IPS-18a (cell line): ENCODE measurements around the gene HAAO.

ENCODE experiments used
- H3K27ac ChIP-seq: one replicate; pipeline ENCODE4 v1.5.1; 2013; ENCODE audit warnings: low read length
- H3K27me3 ChIP-seq: one replicate; pipeline ENCODE4 v1.6.1; 2013; ENCODE audit warnings: mild to moderate bottlenecking, low read length; ENCODE audit not compliant: control insufficient read depth, insufficient read depth
- H3K36me3 ChIP-seq: one replicate; pipeline ENCODE4 v1.6.1; 2013; ENCODE audit warnings: low read depth, low read length; ENCODE audit not compliant: control insufficient read depth
- H3K4me1 ChIP-seq: one replicate; pipeline ENCODE4 v1.6.1; 2013; ENCODE audit warnings: low read depth, low read length; ENCODE audit not compliant: control insufficient read depth
- H3K4me3 ChIP-seq: one replicate; pipeline ENCODE4 v1.5.1; 2013; ENCODE audit warnings: low read length
- H3K9ac ChIP-seq: one replicate; pipeline ENCODE4 v1.6.1; 2013; ENCODE audit warnings: mild to moderate bottlenecking, low read length, moderate library complexity
- H3K9me3 ChIP-seq: one replicate; pipeline ENCODE4 v1.6.1; 2013; ENCODE audit warnings: low read depth, low read length; ENCODE audit not compliant: control insufficient read depth

Gene HAAO

DNA sequence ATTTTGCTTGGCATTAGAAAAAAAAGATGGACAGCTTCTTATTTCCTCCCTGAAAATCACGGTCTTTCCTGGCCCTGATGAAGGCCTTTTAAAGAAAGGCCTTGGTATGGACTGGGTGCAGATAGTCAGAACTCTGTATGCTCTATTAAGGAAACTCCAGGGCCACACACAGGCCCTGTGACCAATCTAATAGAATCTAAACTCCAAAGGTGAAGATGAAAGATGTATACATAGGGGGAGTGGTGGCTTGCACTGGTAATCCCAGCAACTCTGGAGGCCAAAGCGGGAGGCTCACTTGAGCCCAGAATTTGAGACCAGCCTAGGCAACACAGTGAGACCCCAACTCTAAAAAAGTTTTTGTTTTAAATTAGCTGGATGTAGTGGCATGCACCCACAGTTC is 65.7 kb downstream of the HAAO start:
- no peak overlapping the region for H3K27ac ChIP-seq
- H3K9ac ChIP-seq, result no peak overlapping the region
- H3K36me3 ChIP-seq, result no peaks in the 10 kb centered on the region
- peaks cover 7% of the 10 kb centered on the region for H3K9me3 ChIP-seq
- no peaks in the 10 kb centered on the region for H3K27me3 ChIP-seq
- peaks cover 8% of the 10 kb centered on the region for H3K4me1 ChIP-seq
- no peak overlapping the region for H3K4me3 ChIP-seq

DNA sequence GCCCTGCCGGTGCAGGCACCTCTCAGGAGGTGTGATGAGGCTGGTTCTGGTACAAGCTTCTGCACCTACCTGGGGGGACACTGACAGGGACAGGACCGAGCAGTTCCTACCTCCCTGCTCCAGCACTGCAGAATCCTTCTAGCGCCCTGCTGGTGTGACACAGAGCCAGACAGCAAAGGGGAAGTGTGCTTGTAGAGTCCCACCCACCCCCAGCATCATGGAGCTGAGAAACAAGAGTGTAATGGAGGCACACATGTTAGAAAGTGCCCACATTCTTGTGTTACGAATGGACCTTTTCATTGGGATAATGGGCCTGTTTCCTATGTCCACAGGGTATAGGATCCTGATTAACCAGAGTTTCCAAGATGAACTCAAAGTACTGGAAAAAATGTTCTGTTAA is 66.7 kb downstream of the HAAO start:
- Histone ChIP-seq H3K36me3 (no peaks in the 10 kb centered on the region), H3K27me3 (no peaks in the 10 kb centered on the region), H3K9me3 (peaks cover 7% of the 10 kb centered on the region), H3K4me1 (peaks cover 8% of the 10 kb centered on the region), H3K9ac (no peak overlapping the region), H3K27ac (no peak overlapping the region), H3K4me3 (no peak overlapping the region)

DNA sequence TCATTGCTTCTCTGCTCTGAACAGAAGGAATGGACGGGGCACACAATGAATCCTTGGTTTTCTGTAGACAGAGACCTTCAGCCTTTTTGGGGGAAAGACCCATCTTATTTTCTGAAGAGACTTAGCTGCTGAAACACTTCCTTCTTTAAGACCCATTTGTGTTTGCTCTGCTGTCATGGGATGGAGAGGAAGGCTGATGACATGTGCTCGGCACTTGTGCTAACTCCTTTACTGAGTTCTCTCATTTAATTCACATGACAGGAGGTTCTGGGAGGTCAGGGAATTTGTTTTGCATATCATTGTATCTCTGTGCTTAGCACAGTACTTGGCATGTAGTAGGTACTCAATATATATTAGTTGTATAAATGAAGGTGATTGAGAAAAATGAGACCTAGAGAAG is 67.5 kb downstream of the HAAO start:
- H3K9ac ChIP-seq, result no peak overlapping the region
- no peaks in the 10 kb centered on the region for H3K36me3 ChIP-seq
- peaks cover 5% of the 10 kb centered on the region for H3K9me3 ChIP-seq
- H3K4me3 ChIP-seq, result no peak overlapping the region
- H3K27me3 ChIP-seq, result no peaks in the 10 kb centered on the region
- H3K27ac ChIP-seq, result no peak overlapping the region
- peaks cover 8% of the 10 kb centered on the region for H3K4me1 ChIP-seq

DNA sequence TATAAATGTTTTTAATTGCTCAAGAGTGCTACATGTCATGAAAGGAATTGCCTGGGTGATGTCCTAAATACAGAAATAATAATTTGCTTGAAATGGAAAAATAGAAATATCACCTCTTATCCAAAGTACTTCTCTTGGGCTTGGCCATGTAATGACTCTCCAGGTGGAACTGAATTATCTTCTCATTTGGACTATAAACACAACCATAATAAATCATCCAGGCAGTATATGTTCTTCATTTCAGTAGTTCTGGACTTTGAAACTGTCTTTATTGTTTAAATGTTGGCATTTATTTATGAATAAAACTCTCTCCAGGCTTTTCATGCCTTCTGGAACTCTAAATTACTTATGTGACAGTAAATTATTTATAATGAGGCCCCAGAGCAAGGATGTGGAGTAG is 68.9 kb downstream of the HAAO start:
- Histone ChIP-seq H3K9ac (no peak overlapping the region), H3K27me3 (no peaks in the 10 kb centered on the region), H3K4me1 (peaks cover 8% of the 10 kb centered on the region), H3K9me3 (no peaks in the 10 kb centered on the region), H3K27ac (no peak overlapping the region), H3K36me3 (no peaks in the 10 kb centered on the region), H3K4me3 (no peak overlapping the region)

DNA sequence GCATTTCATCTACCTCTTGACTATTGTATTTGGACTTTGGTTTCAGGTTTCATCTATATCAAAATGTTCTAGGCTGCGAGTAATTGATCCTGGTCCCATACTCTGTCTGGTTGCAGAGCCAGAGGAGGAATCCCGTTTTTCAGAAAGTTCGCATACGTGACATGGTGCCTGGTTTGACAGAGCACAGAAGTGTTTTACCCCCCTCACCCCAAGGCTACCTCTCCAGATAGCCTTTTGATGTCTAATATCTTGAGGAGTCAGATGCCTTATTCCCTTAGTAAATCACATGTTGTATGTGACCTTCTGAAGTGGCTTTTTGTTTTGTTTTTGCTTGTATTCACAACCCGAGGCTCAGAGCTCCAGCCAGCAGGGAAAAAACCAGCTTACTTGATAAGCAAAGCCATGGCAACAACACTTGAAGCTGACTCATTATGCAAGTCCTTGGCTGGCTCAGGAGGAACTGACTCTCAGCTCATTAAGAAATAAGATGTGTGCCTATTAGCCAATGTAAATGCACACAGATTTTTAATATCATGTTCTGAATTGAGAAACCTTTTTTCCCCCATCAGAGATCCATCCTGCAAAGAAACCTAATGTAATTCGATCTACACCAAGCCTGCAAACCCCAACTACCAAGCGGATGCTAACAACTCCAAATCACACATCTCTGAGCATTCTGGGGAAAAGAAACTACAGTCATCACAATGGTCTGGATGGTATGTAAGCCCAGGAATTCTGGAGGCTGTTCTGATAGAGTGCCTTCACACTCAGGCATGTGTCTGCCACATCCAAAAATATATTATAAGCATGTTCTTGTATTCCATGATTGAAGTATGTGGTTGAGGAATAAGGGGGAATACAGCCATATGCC is 69.8 kb downstream of the HAAO start:
- H3K4me1 ChIP-seq, result peaks cover 8% of the 10 kb centered on the region
- no peak overlapping the region for H3K4me3 ChIP-seq
- no peaks in the 10 kb centered on the region for H3K9me3 ChIP-seq
- no peak overlapping the region for H3K9ac ChIP-seq
- no peaks in the 10 kb centered on the region for H3K27me3 ChIP-seq
- H3K27ac ChIP-seq, result no peak overlapping the region
- H3K36me3 ChIP-seq, result no peaks in the 10 kb centered on the region

DNA sequence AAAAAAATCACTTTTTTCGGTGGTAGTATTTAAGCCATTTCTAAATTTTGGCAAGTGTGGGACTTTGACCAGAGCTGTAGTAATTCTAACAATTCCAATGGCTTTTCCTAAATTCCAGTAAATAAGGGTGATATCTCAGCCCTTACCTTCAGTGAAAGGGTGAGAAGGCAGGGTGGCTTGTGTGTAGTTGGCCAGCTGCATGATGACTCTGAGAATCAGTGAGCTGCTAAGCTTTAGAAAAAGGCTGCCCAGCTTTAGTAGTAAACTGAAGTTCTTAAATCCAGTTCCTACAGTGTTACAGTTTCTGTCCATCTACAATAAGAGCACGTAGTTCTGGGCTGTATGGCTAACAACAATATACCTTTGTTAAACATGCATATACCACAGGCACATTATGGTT is 70.5 kb downstream of the HAAO start:
- H3K36me3 ChIP-seq, result no peaks in the 10 kb centered on the region
- H3K9ac ChIP-seq, result no peak overlapping the region
- H3K27ac ChIP-seq, result no peak overlapping the region
- no peaks in the 10 kb centered on the region for H3K9me3 ChIP-seq
- H3K4me3 ChIP-seq, result no peak overlapping the region
- no peaks in the 10 kb centered on the region for H3K27me3 ChIP-seq
- H3K4me1 ChIP-seq, result peaks cover 8% of the 10 kb centered on the region
